HEK293 (cell line): ENCODE results near the gene CORO2B.
"Not testable (repeated sequence)": the region's sequence is repeated elsewhere in the genome, so short reads cannot be mapped to it uniquely, and the experiment has no call there.

Source experiments
- CTCF ChIA-PET: fragments of 350-600 bp; formaldehyde crosslinking; extraction: SDS; loops from one replicate; lab custom pipeline; 2021; ENCODE audit warnings: antibody characterized with exemption; lab: Yijun Ruan, JAX
- POLR2A ChIA-PET: fragments of 300-600 bp; formaldehyde crosslinking; extraction: SDS; loops from one replicate; lab custom pipeline; 2020; ENCODE audit warnings: antibody characterized with exemption, inconsistent platforms; lab: Yijun Ruan, JAX
- H3K27ac ChIP-seq: fragments of 200-500 bp; sonication (Bioruptor generic); 2 replicates; pipeline ENCODE4 v1.5.1; 2014; ENCODE audit warnings: low read depth, low read length, control low read depth, inconsistent platforms; ENCODE audit errors: extremely low read depth
- H3K36me3 ChIP-seq, 2 experiments: fragments of 200-500 bp in 1 of 2; sonication (Bioruptor generic) in 1 of 2; 1 replicate in 1 of 2; 2 replicates in 1 of 2; pipeline ENCODE4 v1.5.1; 2014 to 2017; ENCODE audit warnings: inconsistent platforms in 2 of 2, low read length in 2 of 2; ENCODE audit not compliant: control insufficient read depth in 2 of 2, insufficient read depth in 1 of 2
- H3K4me1 ChIP-seq: fragments of 200-500 bp; sonication (Bioruptor generic); 2 replicates; pipeline ENCODE4 v1.5.1; 2014; ENCODE audit warnings: mild to moderate bottlenecking, low read length, inconsistent platforms; ENCODE audit not compliant: control insufficient read depth, insufficient read depth
- H3K4me3 ChIP-seq: 2 replicates; pipeline ENCODE4 v1.5.1; 2011; ENCODE audit warnings: low read depth, mild to moderate bottlenecking, control low read depth, low read length, moderate library complexity
- H3K9me3 ChIP-seq: fragments of 200-500 bp; sonication (Bioruptor generic); 2 replicates; pipeline ENCODE4 v1.5.1; 2014; ENCODE audit warnings: low read depth, low read length, inconsistent platforms; ENCODE audit not compliant: control insufficient read depth, insufficient read depth
- CTCF ChIP-seq: fragments of 450-650 bp; formaldehyde crosslinking; IDR thresholded peaks from 2 replicates; pipeline ENCODE4 v1.5.1; 2016; ENCODE audit warnings: missing biosample characterization, missing genetic modification characterization
- HOXA7 ChIP-seq: sonication (generic); formaldehyde crosslinking; IDR thresholded peaks from 2 replicates; pipeline ENCODE4 v1.8.1; 2022; ENCODE audit warnings: missing genetic modification reagents, borderline replicate concordance
- KLF1 ChIP-seq: fragments of 450-650 bp; formaldehyde crosslinking; IDR thresholded peaks from 2 replicates; pipeline ENCODE4 v1.5.1; 2016; ENCODE audit warnings: missing biosample characterization, missing genetic modification characterization
- KLF9 ChIP-seq: fragments of 450-650 bp; formaldehyde crosslinking; IDR thresholded peaks from 2 replicates; pipeline ENCODE4 v1.5.1; 2016; ENCODE audit warnings: missing biosample characterization, missing genetic modification characterization, low read depth
- SCRT1 ChIP-seq: fragments of 450-650 bp; formaldehyde crosslinking; IDR thresholded peaks from 2 replicates; pipeline ENCODE4 v1.5.1; 2016; ENCODE audit warnings: missing biosample characterization, missing genetic modification characterization, borderline replicate concordance
- ZBTB17 ChIP-seq: fragments of 450-650 bp; formaldehyde crosslinking; IDR thresholded peaks from 2 replicates; pipeline ENCODE4 v1.5.1; 2016; ENCODE audit warnings: missing biosample characterization, missing genetic modification characterization
- ZFP3 ChIP-seq: fragments of 450-650 bp; formaldehyde crosslinking; IDR thresholded peaks from 2 replicates; pipeline ENCODE4 v1.5.1; 2016; ENCODE audit warnings: low read depth, missing biosample characterization, missing genetic modification characterization
- ZNF133 ChIP-seq: fragments of 450-650 bp; formaldehyde crosslinking; IDR thresholded peaks from 2 replicates; pipeline ENCODE4 v1.5.1; 2016; ENCODE audit warnings: missing biosample characterization, missing genetic modification characterization
- ZNF335 ChIP-seq: fragments of 450-650 bp; formaldehyde crosslinking; conservative IDR thresholded peaks from 2 replicates; pipeline ENCODE4 v1.5.1; 2016; ENCODE audit warnings: missing biosample characterization, missing genetic modification characterization
- ZNF37A ChIP-seq: fragments of 450-650 bp; IDR thresholded peaks from 2 replicates; pipeline ENCODE4 v1.5.1; 2018; ENCODE audit warnings: missing biosample characterization, missing genetic modification characterization
- ZNF426 ChIP-seq: fragments of 450-650 bp; formaldehyde crosslinking; IDR thresholded peaks from 2 replicates; pipeline ENCODE4 v1.5.1; 2017; ENCODE audit warnings: missing biosample characterization, missing genetic modification characterization, mild to moderate bottlenecking, inconsistent platforms, moderate library complexity
- ZNF585B ChIP-seq: fragments of 450-650 bp; formaldehyde crosslinking; IDR thresholded peaks from 2 replicates; pipeline ENCODE4 v1.5.1; 2016; ENCODE audit warnings: missing biosample characterization, missing genetic modification characterization
- ZNF664 ChIP-seq: fragments of 450-650 bp; formaldehyde crosslinking; IDR thresholded peaks from 2 replicates; pipeline ENCODE4 v1.5.1; 2016; ENCODE audit warnings: missing biosample characterization, missing genetic modification characterization

The CORO2B gene

GRCh38 chr15:68679161-68679560 is 100.4 kb downstream of the CORO2B start:
- CTCF ChIA-PET: interaction anchor here (1.4 to 12.2 kb wide), 3 partner anchors 119 to 141 kb away, joined by 3 to 421 read pairs (median 13); no protein-coding TSS in a partner anchor
- POLR2A ChIA-PET: no interaction called here
- no peaks in the 10 kb centered on the region for H3K9me3 ChIP-seq
- H3K27ac ChIP-seq: no peak overlapping the region
- H3K36me3 ChIP-seq: no peaks in the 10 kb centered on the region
- no peaks in the 10 kb centered on the region for H3K4me1 ChIP-seq
- no peak for TF ChIP-seq HOXA7 (CRISPR knock-in tag)
- no peak for TF ChIP-seq KLF1 (tag by site-specific recombination)
- TF ChIP-seq ZNF37A (tag by site-specific recombination): no peak
- TF ChIP-seq SCRT1: no peak
- no peak for TF ChIP-seq ZNF426 (tag by site-specific recombination)
- TF ChIP-seq ZFP3 (tag by site-specific recombination): no peak
- no peak for TF ChIP-seq ZNF335 (tag by site-specific recombination)
- TF ChIP-seq KLF9 (tag by site-specific recombination): no peak
- no peak overlapping the region for H3K4me3 ChIP-seq

DNA sequence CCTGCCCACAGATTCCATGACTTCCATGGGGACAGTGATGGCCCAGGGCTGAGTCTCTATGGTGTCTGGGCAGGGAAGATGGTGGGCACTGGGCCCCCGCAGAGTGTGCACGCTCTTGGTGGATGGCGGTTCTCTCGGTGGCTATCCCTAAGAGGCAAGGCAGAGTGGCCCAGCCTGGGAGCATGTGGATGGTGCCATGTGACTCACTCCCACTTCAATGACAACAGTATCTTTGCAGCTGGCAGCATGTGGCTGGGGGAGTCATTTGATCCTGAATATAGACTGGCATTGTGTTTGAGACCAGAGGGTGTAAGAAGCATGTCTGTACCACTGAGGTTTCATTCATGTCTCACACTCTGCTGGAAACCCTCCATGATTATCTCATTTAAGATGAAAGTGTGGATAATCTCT is 101.2 kb downstream of the CORO2B start:
- Histone ChIP-seq H3K36me3 (no peaks in the 10 kb centered on the region), H3K4me3 (no peak overlapping the region), H3K27ac (no peak overlapping the region), H3K9me3 (no peaks in the 10 kb centered on the region), H3K4me1 (no peaks in the 10 kb centered on the region)
- POLR2A ChIA-PET: no interaction called here
- 0 out of 2 replicates have a peak, but pooled peaks have one; percentile 16 for TF ChIP-seq ZNF664 (tag by site-specific recombination)
- no peak for TF ChIP-seq ZNF133 (tag by site-specific recombination)
- CTCF ChIA-PET: interaction anchor here (1.4 to 12.2 kb wide), 3 partner anchors 120 to 142 kb away, joined by 3 to 421 read pairs (median 13); no protein-coding TSS in a partner anchor

- H3K27ac ChIP-seq, H3K9me3 ChIP-seq, H3K4me3 ChIP-seq, H3K36me3 ChIP-seq, POLR2A ChIA-PET, H3K4me1 ChIP-seq: not testable (repeated sequence)
- CTCF ChIA-PET: interaction anchor here (3.2 to 12.2 kb wide), 2 partner anchors 121 to 129 kb away, joined by 13 to 421 read pairs; no protein-coding TSS in a partner anchor
Measured at GRCh38 chr15:68680756-68681155, 102.0 kb downstream of the CORO2B start.

- POLR2A ChIA-PET: no interaction called here
Measured at GRCh38 chr15:68681836-68682235, 103.0 kb downstream of the CORO2B start.

DNA sequence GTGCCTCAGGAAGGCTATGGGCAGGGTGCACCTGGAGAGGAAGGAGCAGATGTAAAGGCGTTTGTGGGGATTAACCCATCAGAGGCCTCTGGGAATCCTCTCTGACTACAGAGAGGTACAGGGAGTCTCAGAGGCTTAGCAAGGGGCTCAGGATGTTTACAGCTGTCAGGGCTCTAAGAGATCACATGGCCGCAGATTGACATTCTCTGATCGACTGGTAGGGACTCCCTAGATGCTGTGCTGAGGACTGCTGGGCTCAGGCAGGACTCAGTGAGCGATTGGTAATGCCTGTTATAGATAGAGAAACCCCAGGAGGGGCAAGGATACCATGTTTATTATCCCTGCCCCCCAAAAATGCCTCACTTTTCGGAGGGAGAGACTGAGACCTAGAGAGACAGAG is 103.5 kb downstream of the CORO2B start:
- TF ChIP-seq CTCF (tag by site-specific recombination) (no peak), ZBTB17 (tag by site-specific recombination) (peak; percentile 96)
- H3K4me1 ChIP-seq: no peaks in the 10 kb centered on the region
- no peak overlapping the region for H3K27ac ChIP-seq
- ChIA-PET CTCF (interaction anchor here (0.6 to 1.2 kb wide), 2 partner anchors 8 to 342 kb away, joined by 3 to 4 read pairs; no protein-coding TSS in a partner anchor), POLR2A (no interaction called here)
- H3K9me3 ChIP-seq: no peaks in the 10 kb centered on the region
- no peaks in the 10 kb centered on the region for H3K36me3 ChIP-seq
- no peak overlapping the region for H3K4me3 ChIP-seq

More at GRCh38 chr15:68681836-68682235, 103.0 kb downstream of the CORO2B start:
- H3K9me3 ChIP-seq: no peaks in the 10 kb centered on the region
- CTCF ChIA-PET: no interaction called here
- no peaks in the 10 kb centered on the region for H3K36me3 ChIP-seq
- H3K4me1 ChIP-seq: no peaks in the 10 kb centered on the region
- no peak for TF ChIP-seq ZNF585B (tag by site-specific recombination)
- H3K4me3 ChIP-seq: no peak overlapping the region
- H3K27ac ChIP-seq: no peak overlapping the region
